Ovary (tissue), 3 donors: ENCODE results near the gene RPL5.

ENCODE experiments used
- CTCF ChIP-seq, 3 donors: fragments of 450-650 bp in 2 of 3; fragments of 200-600 bp in 1 of 3; IDR thresholded peaks; one replicate each; pipeline versions ENCODE4 v1.5.1 to v1.8.0; 2016 to 2022; ENCODE audit warnings: antibody characterized with exemption in 3 of 3, mild to moderate bottlenecking in 1 of 3
- POLR2A ChIP-seq: fragments of 450-650 bp; IDR thresholded peaks from one replicate; pipeline ENCODE4 v1.6.1; 2017; ENCODE audit warnings: antibody characterized with exemption, mild to moderate bottlenecking, moderate library complexity
- donor health status: DM: no; HTN: no; CAD: no.

GRCh38 chr1:92879316-92879968 lies 47.6 kb downstream of the RPL5 start:
- TF ChIP-seq CTCF (IDR thresholded peaks at IDR 0.05) (no peak), POLR2A (no peak)
